SK-N-SH treated with all-trans-retinoic acid at 6 μM for 48 hours (cell line): ENCODE data around the gene OR2AT4.

Experiments used
- ATAC-seq: fragments of 200-7000 bp; cut with Tn5 transposase; 3 replicates; pipeline ENCODE4 v1.9.1; 2020; ENCODE audit warnings: mild to moderate bottlenecking, moderate library complexity
- ARNTL ChIP-seq: fragments of 450-650 bp; formaldehyde crosslinking; IDR thresholded peaks from 2 replicates; pipeline ENCODE4 v1.5.0; 2020; ENCODE audit warnings: low read depth, mild to moderate bottlenecking, moderate library complexity, borderline replicate concordance
- BACH2 ChIP-seq: fragments of 250-450 bp; sonication (Bioruptor Pico); IDR thresholded peaks from 2 replicates; pipeline ENCODE4 v1.9.0; 2021; ENCODE audit warnings: mild to moderate bottlenecking, borderline replicate concordance
- CSDC2 ChIP-seq: fragments of 250-450 bp; sonication (Bioruptor Pico); IDR thresholded peaks from 2 replicates; pipeline ENCODE4 v1.5.0; 2020; ENCODE audit warnings: mild to moderate bottlenecking, moderate library complexity
- ESRRG ChIP-seq: fragments of 250-450 bp; sonication (Bioruptor Pico); IDR thresholded peaks from 2 replicates; pipeline ENCODE4 v1.6.1; 2021; ENCODE audit warnings: mild to moderate bottlenecking
- GLIS3 ChIP-seq: fragments of 250-450 bp; sonication (Bioruptor Pico); IDR thresholded peaks from 2 replicates; pipeline ENCODE4 v1.5.0; 2020; ENCODE audit warnings: mild to moderate bottlenecking, moderate library complexity
- ISL1 ChIP-seq: fragments of 250-450 bp; sonication (Bioruptor Pico); IDR thresholded peaks from 2 replicates; pipeline ENCODE4 v2.1.2; 2022; ENCODE audit warnings: mild to moderate bottlenecking, moderate library complexity
- OSR1 ChIP-seq: fragments of 250-450 bp; sonication (Bioruptor Pico); IDR thresholded peaks from 2 replicates; pipeline ENCODE4 v1.8.0; 2022; ENCODE audit warnings: moderate library complexity, mild to moderate bottlenecking, inconsistent platforms
- RARB ChIP-seq: fragments of 250-450 bp; sonication (Bioruptor Pico); IDR thresholded peaks from 2 replicates; pipeline ENCODE4 v1.8.0; 2021; ENCODE audit warnings: mild to moderate bottlenecking, moderate library complexity
- SNAI2 ChIP-seq: fragments of 250-450 bp; sonication (Bioruptor Pico); IDR thresholded peaks from 2 replicates; pipeline ENCODE4 v1.5.0; 2020; ENCODE audit warnings: mild to moderate bottlenecking, moderate library complexity
- TOX ChIP-seq: fragments of 250-450 bp; sonication (Bioruptor Pico); IDR thresholded peaks from 2 replicates; pipeline ENCODE4 v1.8.0; 2021; ENCODE audit warnings: mild to moderate bottlenecking, moderate library complexity, borderline replicate concordance
- ZC3H10 ChIP-seq: fragments of 250-450 bp; sonication (Bioruptor Pico); IDR thresholded peaks from 2 replicates; pipeline ENCODE4 v1.5.1; 2021; ENCODE audit warnings: mild to moderate bottlenecking, moderate library complexity
- ZFP3 ChIP-seq: fragments of 250-450 bp; sonication (Bioruptor Pico); IDR thresholded peaks from 2 replicates; pipeline ENCODE4 v1.5.0; 2020; ENCODE audit warnings: mild to moderate bottlenecking, moderate library complexity
- ZFP30 ChIP-seq: fragments of 450-650 bp; formaldehyde crosslinking; IDR thresholded peaks from 2 replicates; pipeline ENCODE4 v1.5.0; 2022; ENCODE audit warnings: mild to moderate bottlenecking, moderate library complexity
- ZNF565 ChIP-seq: fragments of 450-650 bp; formaldehyde crosslinking; conservative IDR thresholded peaks from 2 replicates; pipeline ENCODE4 v1.5.0; 2020; ENCODE audit warnings: low read depth, mild to moderate bottlenecking, moderate library complexity
- ZNF70 ChIP-seq: fragments of 450-650 bp; formaldehyde crosslinking; IDR thresholded peaks from 2 replicates; pipeline ENCODE4 v1.5.0; 2020; ENCODE audit warnings: mild to moderate bottlenecking, moderate library complexity
- TF ChIP-seq, protein P1 (sequence below): fragments of 250-450 bp; sonication (Bioruptor Pico); IDR thresholded peaks from 2 replicates; pipeline ENCODE4 v1.5.1; 2021; ENCODE audit warnings: mild to moderate bottlenecking, moderate library complexity
- TF ChIP-seq, protein P2 (sequence below): fragments of 250-450 bp; sonication (Bioruptor Pico); IDR thresholded peaks from 2 replicates; pipeline ENCODE4 v1.8.0; 2021; ENCODE audit warnings: low read depth, mild to moderate bottlenecking, moderate library complexity, borderline replicate concordance
- TF ChIP-seq, protein P3 (sequence below): fragments of 250-450 bp; sonication (Bioruptor Pico); IDR thresholded peaks from 2 replicates; pipeline ENCODE4 v1.5.1; 2020; ENCODE audit warnings: low read depth, mild to moderate bottlenecking, moderate library complexity
- TF ChIP-seq, protein P4 (sequence below): fragments of 250-450 bp; sonication (Bioruptor Pico); IDR thresholded peaks from 2 replicates; pipeline ENCODE4 v1.8.0; 2020; ENCODE audit warnings: mild to moderate bottlenecking, moderate library complexity, borderline replicate concordance

The OR2AT4 gene

DNA sequence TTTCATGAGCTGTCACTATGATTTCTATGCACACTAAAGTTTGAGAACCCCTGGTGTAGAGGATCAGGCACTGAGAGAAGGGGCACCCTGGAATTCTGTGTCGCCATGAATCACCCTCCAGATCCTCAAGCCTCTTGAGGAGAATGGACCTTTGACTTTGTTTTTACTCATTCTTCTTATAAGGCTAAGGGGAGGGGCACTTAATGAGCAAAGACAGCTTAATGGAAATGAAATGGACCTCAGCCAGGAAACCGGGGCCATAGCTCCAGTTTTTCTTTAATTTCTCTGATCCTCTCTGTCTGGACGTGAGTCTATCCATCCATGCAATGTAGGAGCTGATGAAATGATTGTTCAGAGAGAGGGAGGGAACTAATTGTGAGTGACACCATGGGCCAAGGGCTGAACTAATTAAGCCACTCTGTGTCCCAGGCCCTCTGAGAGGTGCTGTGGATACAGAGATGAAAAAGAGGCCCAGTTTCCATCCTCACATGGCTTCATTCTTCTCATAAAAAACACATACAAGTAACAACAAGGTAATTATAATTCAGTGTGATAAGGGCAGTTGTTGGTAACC, 32.8 kb downstream of the OR2AT4 start:
- TF ChIP-seq ZNF70 (CRISPR knock-in tag): no peak
- TF ChIP-seq, protein P1, sequence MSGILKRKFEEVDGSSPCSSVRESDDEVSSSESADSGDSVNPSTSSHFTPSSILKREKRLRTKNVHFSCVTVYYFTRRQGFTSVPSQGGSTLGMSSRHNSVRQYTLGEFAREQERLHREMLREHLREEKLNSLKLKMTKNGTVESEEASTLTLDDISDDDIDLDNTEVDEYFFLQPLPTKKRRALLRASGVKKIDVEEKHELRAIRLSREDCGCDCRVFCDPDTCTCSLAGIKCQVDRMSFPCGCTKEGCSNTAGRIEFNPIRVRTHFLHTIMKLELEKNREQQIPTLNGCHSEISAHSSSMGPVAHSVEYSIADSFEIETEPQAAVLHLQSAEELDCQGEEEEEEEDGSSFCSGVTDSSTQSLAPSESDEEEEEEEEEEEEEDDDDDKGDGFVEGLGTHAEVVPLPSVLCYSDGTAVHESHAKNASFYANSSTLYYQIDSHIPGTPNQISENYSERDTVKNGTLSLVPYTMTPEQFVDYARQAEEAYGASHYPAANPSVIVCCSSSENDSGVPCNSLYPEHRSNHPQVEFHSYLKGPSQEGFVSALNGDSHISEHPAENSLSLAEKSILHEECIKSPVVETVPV (CRISPR knock-in tag): no peak
- TF ChIP-seq, protein P2, sequence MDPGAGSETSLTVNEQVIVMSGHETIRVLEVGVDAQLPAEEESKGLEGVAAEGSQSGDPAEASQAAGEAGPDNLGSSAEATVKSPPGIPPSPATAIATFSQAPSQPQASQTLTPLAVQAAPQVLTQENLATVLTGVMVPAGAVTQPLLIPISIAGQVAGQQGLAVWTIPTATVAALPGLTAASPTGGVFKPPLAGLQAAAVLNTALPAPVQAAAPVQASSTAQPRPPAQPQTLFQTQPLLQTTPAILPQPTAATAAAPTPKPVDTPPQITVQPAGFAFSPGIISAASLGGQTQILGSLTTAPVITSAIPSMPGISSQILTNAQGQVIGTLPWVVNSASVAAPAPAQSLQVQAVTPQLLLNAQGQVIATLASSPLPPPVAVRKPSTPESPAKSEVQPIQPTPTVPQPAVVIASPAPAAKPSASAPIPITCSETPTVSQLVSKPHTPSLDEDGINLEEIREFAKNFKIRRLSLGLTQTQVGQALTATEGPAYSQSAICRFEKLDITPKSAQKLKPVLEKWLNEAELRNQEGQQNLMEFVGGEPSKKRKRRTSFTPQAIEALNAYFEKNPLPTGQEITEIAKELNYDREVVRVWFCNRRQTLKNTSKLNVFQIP: no peak
- TF ChIP-seq RARB (CRISPR knock-in tag): no peak
- no peak for TF ChIP-seq ZC3H10 (CRISPR knock-in tag)
- TF ChIP-seq, protein P3, sequence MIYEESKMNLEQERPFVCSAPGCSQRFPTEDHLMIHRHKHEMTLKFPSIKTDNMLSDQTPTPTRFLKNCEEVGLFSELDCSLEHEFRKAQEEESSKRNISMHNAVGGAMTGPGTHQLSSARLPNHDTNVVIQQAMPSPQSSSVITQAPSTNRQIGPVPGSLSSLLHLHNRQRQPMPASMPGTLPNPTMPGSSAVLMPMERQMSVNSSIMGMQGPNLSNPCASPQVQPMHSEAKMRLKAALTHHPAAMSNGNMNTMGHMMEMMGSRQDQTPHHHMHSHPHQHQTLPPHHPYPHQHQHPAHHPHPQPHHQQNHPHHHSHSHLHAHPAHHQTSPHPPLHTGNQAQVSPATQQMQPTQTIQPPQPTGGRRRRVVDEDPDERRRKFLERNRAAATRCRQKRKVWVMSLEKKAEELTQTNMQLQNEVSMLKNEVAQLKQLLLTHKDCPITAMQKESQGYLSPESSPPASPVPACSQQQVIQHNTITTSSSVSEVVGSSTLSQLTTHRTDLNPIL: no peak
- TF ChIP-seq ISL1: no peak
- TF ChIP-seq ESRRG (CRISPR knock-in tag): no peak
- TF ChIP-seq GLIS3 (CRISPR knock-in tag): no peak
- TF ChIP-seq ARNTL (CRISPR knock-in tag): no peak
- TF ChIP-seq ZNF565 (CRISPR knock-in tag): no peak
- TF ChIP-seq SNAI2 (CRISPR knock-in tag): no peak
- TF ChIP-seq, protein P4, sequence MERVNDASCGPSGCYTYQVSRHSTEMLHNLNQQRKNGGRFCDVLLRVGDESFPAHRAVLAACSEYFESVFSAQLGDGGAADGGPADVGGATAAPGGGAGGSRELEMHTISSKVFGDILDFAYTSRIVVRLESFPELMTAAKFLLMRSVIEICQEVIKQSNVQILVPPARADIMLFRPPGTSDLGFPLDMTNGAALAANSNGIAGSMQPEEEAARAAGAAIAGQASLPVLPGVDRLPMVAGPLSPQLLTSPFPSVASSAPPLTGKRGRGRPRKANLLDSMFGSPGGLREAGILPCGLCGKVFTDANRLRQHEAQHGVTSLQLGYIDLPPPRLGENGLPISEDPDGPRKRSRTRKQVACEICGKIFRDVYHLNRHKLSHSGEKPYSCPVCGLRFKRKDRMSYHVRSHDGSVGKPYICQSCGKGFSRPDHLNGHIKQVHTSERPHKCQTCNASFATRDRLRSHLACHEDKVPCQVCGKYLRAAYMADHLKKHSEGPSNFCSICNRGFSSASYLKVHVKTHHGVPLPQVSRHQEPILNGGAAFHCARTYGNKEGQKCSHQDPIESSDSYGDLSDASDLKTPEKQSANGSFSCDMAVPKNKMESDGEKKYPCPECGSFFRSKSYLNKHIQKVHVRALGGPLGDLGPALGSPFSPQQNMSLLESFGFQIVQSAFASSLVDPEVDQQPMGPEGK (CRISPR knock-in tag): no peak
- ATAC-seq: no peak

DNA sequence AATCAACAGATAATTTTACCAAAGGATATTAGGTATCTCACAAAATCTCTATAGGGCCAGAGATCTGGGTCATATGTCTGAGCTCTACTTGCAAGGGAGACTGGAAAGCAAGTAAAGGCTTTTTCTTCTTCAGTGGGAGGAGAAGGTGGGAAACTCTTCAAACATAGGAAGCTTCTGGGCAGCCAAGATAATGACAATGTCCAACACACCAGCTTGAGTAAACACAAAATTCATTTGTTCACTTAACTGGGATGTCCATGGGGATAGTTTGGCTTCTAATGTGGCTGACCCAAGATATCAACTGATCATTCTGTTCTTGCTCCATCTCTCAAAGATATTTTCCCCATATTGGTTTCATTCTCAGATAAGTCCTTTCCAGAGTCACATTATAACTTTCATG, 37.4 kb downstream of the OR2AT4 start:
- ATAC-seq: no peak
- TF ChIP-seq ZFP3 (CRISPR knock-in tag) (no peak), SNAI2 (CRISPR knock-in tag) (no peak), ZFP30 (no peak), CSDC2 (no peak), OSR1 (no peak), BACH2 (CRISPR knock-in tag) (no peak), ZC3H10 (CRISPR knock-in tag) (no peak), GLIS3 (CRISPR knock-in tag) (no peak), ZNF565 (CRISPR knock-in tag) (no peak)
- TF ChIP-seq, protein P1 (CRISPR knock-in tag): no peak

DNA sequence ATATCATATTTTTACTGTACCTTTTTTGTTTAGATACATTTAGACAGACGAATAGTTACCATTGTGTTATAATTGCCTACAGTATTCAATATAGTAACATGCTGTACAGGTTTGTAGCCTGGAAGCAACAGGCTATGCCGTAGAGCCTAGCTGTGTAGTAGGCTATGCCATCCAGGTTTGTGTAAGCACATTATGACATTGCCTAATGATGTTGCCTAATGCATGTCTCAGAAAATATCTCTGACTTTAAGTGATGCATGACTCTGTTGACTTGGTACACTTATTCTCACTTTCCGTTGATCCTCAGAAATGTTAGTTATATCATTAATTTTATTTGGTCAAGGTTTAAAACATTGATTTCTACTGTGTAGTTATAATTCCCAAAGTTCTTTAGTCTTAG, 39.9 kb downstream of the OR2AT4 start:
- TF ChIP-seq RARB (CRISPR knock-in tag): no peak
- no peak for TF ChIP-seq ZC3H10 (CRISPR knock-in tag)
- TF ChIP-seq, protein P3: no peak
- no peak for TF ChIP-seq ESRRG (CRISPR knock-in tag)
- TF ChIP-seq CSDC2: no peak
- TF ChIP-seq, protein P4 (CRISPR knock-in tag): no peak
- TF ChIP-seq ZNF70 (CRISPR knock-in tag): no peak
- TF ChIP-seq, protein P2: no peak
- no peak for TF ChIP-seq BACH2 (CRISPR knock-in tag)
- TF ChIP-seq TOX: no peak
- TF ChIP-seq ZFP30: no peak
- ATAC-seq: no peak
